HepG2 (cell line): ENCODE results near the gene PPP1R18. TPM values are rescaled to one million over a fixed set of nuclear protein-coding genes. Genes with fewer than 3 reads are reported as not detected.

ENCODE experiments used
- HNF4A ChIP-seq: sonication (generic); formaldehyde crosslinking; IDR thresholded peaks from 2 replicates; pipeline ENCODE4 v1.4.0; 2020; ENCODE audit warnings: missing genetic modification reagents
- MBNL3 ChIP-seq: fragments of 250-450 bp; sonication (Bioruptor Pico); conservative IDR thresholded peaks from 2 replicates; pipeline ENCODE4 v1.8.0; 2022; ENCODE audit warnings: mild to moderate bottlenecking, inconsistent platforms
- MTF1 ChIP-seq: sonication (generic); formaldehyde crosslinking; IDR thresholded peaks from 2 replicates; pipeline ENCODE4 v1.5.0; 2020; ENCODE audit warnings: missing genetic modification reagents
- NFKBIZ ChIP-seq: IDR thresholded peaks from 2 replicates; pipeline ENCODE4 v1.6.1; 2018; ENCODE audit warnings: missing genetic modification reagents, missing compliant biosample characterization
- RELA ChIP-seq: sonication (generic); formaldehyde crosslinking; IDR thresholded peaks from 2 replicates; pipeline ENCODE4 v1.4.0; 2020; ENCODE audit warnings: missing genetic modification reagents
- polyA plus RNA-seq, 8 experiments: library from polyadenylated mRNA; depleted of rRNA in 3 of 8; stranded (reverse) in 7 of 8; unstranded in 1 of 8; fragments of >200 nt; fragmentation: Illumina TruSeq in 4 of 8; extraction: Trizol in 4 of 8; gene quantifications; 2 replicates each; pipeline versions ENCODE4 v1.2.1 to v1.2.3, GENCODE V29; 2011 to 2016; ENCODE audit warnings: low read depth in 4 of 8, missing spikeins in 1 of 8, mixed read lengths in 1 of 8; ENCODE audit not compliant: insufficient read depth in 1 of 8
- total RNA-seq, 5 experiments: library from RNA; depleted of rRNA; stranded (reverse); fragments of >200 nt; fragmentation: Illumina TruSeq; extraction: Trizol; gene quantifications; 2 replicates each; pipeline ENCODE4 v1.2.3, GENCODE V29; 2016; ENCODE audit warnings: low read depth in 1 of 5
- TF ChIP-seq, protein P1 (sequence below): sonication (generic); formaldehyde crosslinking; IDR thresholded peaks from 2 replicates; pipeline ENCODE4 v1.4.0; 2020; ENCODE audit warnings: missing genetic modification reagents, borderline replicate concordance
- TF ChIP-seq, protein P2 (sequence below): sonication (generic); formaldehyde crosslinking; IDR thresholded peaks from 2 replicates; pipeline ENCODE4 v1.4.0; 2020; ENCODE audit warnings: missing genetic modification reagents
- TF ChIP-seq, protein P3 (sequence below), 2 experiments: fragments of 450-650 bp in 1 of 2; sonication (generic) in 1 of 2; formaldehyde crosslinking in 1 of 2; IDR thresholded peaks; 2 replicates each; pipeline versions ENCODE4 v1.6.1 to v1.8.0; 2016 to 2022; ENCODE audit warnings: antibody characterized with exemption in 1 of 2, mild to moderate bottlenecking in 1 of 2, missing genetic modification reagents in 1 of 2

Gene PPP1R18
- total and polyA plus RNA-seq, 2 of the 13 experiments (the other 11 are each of a cell fraction or from before 2014, with no cell fraction given), result 4.9 to 9.2 TPM

DNA sequence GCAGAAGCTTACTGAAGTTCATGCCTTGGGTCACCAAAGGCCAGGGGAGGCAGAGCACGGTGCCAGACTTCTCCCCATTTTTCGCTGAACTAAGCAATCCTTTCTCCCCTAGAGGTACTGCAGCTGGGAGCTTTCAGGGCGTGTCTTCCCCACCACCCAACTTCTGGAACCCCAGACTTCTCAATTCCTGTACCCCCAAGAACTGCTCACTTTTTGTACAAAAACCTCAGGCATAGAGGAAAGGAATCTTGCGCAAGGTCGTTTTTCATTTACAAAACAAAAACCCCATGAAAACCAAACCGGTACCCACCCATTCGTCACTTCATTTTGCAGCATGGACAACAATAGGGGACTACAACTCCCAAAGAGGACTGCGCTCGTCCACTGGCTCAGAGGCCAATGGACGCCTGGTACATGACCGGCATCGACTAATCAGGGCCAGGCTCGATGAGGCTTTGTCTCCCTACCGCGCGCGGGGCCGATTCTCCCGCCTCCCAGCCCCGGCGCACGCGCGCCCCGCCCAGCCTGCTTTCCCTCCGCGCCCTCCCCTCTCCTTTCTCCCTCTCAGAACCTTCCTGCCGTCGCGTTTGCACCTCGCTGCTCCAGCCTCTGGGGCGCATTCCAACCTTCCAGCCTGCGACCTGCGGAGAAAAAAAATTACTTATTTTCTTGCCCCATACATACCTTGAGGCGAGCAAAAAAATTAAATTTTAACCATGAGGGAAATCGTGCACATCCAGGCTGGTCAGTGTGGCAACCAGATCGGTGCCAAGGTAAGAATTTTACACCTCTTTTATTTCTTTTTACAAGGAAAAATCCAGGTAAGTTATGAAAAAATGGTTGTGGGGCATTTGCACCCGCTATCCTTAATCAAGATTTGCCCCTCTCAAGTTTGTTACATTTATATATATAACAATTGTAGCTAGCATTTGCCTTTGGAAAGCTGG is 33.6 kb upstream of the PPP1R18 start, which contains the start of gene TUBB (continued):
- TF ChIP-seq, protein P1, sequence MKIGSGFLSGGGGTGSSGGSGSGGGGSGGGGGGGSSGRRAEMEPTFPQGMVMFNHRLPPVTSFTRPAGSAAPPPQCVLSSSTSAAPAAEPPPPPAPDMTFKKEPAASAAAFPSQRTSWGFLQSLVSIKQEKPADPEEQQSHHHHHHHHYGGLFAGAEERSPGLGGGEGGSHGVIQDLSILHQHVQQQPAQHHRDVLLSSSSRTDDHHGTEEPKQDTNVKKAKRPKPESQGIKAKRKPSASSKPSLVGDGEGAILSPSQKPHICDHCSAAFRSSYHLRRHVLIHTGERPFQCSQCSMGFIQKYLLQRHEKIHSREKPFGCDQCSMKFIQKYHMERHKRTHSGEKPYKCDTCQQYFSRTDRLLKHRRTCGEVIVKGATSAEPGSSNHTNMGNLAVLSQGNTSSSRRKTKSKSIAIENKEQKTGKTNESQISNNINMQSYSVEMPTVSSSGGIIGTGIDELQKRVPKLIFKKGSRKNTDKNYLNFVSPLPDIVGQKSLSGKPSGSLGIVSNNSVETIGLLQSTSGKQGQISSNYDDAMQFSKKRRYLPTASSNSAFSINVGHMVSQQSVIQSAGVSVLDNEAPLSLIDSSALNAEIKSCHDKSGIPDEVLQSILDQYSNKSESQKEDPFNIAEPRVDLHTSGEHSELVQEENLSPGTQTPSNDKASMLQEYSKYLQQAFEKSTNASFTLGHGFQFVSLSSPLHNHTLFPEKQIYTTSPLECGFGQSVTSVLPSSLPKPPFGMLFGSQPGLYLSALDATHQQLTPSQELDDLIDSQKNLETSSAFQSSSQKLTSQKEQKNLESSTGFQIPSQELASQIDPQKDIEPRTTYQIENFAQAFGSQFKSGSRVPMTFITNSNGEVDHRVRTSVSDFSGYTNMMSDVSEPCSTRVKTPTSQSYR (CRISPR knock-in tag), result peak; percentile 66
- no peak for TF ChIP-seq MTF1 (CRISPR knock-in tag)
- TF ChIP-seq NFKBIZ (CRISPR knock-in tag), result peak; percentile 61; the same call in 1 of the 2 replicates
- no peak for TF ChIP-seq RELA (CRISPR knock-in tag)
- TF ChIP-seq, protein P2, sequence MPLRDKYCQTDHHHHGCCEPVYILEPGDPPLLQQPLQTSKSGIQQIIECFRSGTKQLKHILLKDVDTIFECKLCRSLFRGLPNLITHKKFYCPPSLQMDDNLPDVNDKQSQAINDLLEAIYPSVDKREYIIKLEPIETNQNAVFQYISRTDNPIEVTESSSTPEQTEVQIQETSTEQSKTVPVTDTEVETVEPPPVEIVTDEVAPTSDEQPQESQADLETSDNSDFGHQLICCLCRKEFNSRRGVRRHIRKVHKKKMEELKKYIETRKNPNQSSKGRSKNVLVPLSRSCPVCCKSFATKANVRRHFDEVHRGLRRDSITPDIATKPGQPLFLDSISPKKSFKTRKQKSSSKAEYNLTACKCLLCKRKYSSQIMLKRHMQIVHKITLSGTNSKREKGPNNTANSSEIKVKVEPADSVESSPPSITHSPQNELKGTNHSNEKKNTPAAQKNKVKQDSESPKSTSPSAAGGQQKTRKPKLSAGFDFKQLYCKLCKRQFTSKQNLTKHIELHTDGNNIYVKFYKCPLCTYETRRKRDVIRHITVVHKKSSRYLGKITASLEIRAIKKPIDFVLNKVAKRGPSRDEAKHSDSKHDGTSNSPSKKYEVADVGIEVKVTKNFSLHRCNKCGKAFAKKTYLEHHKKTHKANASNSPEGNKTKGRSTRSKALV (CRISPR knock-in tag), result no peak
- TF ChIP-seq HNF4A, result no peak
- TF ChIP-seq, protein P3, sequence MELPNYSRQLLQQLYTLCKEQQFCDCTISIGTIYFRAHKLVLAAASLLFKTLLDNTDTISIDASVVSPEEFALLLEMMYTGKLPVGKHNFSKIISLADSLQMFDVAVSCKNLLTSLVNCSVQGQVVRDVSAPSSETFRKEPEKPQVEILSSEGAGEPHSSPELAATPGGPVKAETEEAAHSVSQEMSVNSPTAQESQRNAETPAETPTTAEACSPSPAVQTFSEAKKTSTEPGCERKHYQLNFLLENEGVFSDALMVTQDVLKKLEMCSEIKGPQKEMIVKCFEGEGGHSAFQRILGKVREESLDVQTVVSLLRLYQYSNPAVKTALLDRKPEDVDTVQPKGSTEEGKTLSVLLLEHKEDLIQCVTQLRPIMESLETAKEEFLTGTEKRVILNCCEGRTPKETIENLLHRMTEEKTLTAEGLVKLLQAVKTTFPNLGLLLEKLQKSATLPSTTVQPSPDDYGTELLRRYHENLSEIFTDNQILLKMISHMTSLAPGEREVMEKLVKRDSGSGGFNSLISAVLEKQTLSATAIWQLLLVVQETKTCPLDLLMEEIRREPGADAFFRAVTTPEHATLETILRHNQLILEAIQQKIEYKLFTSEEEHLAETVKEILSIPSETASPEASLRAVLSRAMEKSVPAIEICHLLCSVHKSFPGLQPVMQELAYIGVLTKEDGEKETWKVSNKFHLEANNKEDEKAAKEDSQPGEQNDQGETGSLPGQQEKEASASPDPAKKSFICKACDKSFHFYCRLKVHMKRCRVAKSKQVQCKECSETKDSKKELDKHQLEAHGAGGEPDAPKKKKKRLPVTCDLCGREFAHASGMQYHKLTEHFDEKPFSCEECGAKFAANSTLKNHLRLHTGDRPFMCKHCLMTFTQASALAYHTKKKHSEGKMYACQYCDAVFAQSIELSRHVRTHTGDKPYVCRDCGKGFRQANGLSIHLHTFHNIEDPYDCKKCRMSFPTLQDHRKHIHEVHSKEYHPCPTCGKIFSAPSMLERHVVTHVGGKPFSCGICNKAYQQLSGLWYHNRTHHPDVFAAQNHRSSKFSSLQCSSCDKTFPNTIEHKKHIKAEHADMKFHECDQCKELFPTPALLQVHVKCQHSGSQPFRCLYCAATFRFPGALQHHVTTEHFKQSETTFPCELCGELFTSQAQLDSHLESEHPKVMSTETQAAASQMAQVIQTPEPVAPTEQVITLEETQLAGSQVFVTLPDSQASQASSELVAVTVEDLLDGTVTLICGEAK (IDR thresholded peaks at IDR 0.05), result no peak
- TF ChIP-seq, protein P3 (CRISPR knock-in tag; IDR thresholded peaks at IDR 0.05), result no peak; the same call in 1 of the 2 replicates
- no peak for TF ChIP-seq MBNL3
